Memory B cell (primary cell): ENCODE results near the gene KMT2C.
"Not testable (repeated sequence)": the region's sequence is repeated elsewhere in the genome, so short reads cannot be mapped to it uniquely, and the experiment has no call there.

Experiments
- ATAC-seq: fragments of 150-1000 bp; cut with Tn5 transposase; 2 replicates; pipeline ENCODE4 v1.10.0; 2021; ENCODE audit warnings: low read depth, mild to moderate bottlenecking, moderate library complexity
- DNase-seq, 2 donors: peaks; one replicate each; pipeline ENCODE4 v3.0.0; 2022; ENCODE audit warnings: low spot score in 2 of 2
- H3K27ac Mint-ChIP-seq: one replicate; pipeline ENCODE4 v1.8.0; 2022; ENCODE audit warnings: mild to moderate bottlenecking, moderate library complexity, mixed read lengths
- H3K27me3 Mint-ChIP-seq: one replicate; pipeline ENCODE4 v1.8.0; 2022; ENCODE audit warnings: mixed read lengths
- H3K36me3 Mint-ChIP-seq: one replicate; pipeline ENCODE4 v1.8.0; 2022; ENCODE audit warnings: mild to moderate bottlenecking, mixed read lengths
- H3K4me1 Mint-ChIP-seq: one replicate; pipeline ENCODE4 v1.8.0; 2022; ENCODE audit warnings: mixed read lengths
- H3K4me3 Mint-ChIP-seq: one replicate; pipeline ENCODE4 v1.8.0; 2022; ENCODE audit warnings: mild to moderate bottlenecking, moderate library complexity, mixed read lengths
- H3K9me3 Mint-ChIP-seq: one replicate; pipeline ENCODE4 v1.8.0; 2022; ENCODE audit warnings: mixed read lengths

The KMT2C gene

DNA sequence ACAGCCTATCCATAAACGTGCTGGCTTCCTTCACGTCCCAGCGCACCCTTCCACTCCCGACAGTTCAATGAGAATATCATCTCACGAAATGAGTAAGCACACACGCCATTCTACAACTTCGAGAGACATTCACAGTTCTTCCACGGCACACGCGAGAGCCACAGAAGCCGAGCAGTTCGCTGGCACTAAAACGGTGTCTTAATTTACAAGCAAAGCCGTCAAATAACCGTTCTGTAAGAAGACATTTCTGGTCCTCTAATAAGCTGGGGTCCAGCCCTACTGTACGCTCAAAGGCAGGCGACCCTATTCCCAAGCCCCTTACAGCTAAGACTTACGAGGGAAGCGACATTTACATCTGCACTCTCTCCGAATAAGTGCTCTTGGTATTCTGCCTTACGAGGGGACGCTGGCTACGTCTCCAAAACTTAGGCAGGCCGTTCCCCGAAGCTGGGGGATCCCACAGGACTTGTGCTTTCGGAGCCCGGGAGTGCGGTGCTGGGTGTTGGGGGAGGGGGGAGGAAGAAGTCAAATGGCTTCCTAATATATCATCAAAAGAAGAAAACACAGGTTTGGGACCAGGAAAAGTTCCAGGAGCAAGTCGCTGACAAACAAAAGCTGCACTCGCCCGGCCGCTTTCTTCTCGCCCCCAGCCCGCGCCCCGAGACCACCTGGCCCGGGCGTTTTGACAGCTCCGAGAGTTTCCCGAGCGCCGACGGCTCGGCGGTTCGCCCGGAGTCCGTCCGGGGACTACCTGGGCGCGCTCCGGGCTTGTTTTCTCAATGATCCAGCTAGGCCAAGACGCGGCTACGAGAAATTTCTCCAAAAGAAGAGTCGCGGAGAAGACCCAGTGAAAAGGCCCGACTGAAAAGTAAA is 1.1 kb downstream of the KMT2C start:
- Mint-ChIP-seq H3K27ac (peak overlapping the region; percentile 83), H3K4me1 (peaks cover 20% of the 10 kb centered on the region), H3K4me3 (peak overlapping the region; percentile 82)
- not testable (repeated sequence) for H3K27me3 Mint-ChIP-seq, H3K36me3 Mint-ChIP-seq, H3K9me3 Mint-ChIP-seq, ATAC-seq
- DNase-seq: peak; percentile 5 to 32

DNA sequence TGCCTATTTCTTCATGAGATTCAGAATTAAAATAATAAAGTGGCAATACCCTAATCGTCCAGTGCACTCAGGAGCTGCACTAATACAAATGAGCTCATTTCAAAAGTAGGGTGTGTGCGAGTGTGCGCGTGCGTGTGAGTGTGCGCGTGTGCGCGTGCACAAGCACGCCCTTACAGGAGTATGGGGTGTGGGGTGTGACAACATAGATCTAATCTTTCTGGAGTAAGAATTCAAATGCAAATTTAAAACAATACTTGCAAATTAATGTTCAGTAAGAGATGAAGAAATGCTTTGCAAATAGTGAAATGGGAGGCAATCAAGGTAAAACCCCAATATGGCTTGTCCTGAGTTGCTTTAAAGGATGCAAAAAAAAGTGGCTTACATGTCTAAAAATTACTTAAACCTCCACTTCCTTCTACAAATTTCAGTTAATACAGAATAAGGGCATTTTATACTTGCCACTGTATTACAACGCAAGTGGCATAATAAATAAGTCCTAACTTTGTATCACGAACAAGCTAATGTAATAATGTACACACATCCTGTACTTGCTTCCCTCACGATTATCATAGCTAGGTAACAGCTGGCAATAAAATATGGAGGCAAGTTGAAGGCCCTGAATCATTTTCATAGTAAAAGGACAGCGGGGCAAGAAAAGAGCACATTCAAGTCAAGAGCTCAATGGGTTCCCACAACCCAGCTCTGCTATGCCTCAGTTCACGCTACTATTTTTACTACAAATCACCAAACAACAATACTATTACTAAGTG is 1.9 kb downstream of the KMT2C start:
- H3K9me3 Mint-ChIP-seq, H3K36me3 Mint-ChIP-seq, H3K27me3 Mint-ChIP-seq: not testable (repeated sequence)
- Mint-ChIP-seq H3K4me1 (peaks cover 25% of the 10 kb centered on the region), H3K27ac (peak overlapping the region; percentile 83), H3K4me3 (peak overlapping the region; percentile 82)
- DNase-seq: peak; percentile 66 to 72
- ATAC-seq: peak; percentile 57

- not testable (repeated sequence) for H3K36me3 Mint-ChIP-seq, DNase-seq, H3K27me3 Mint-ChIP-seq, ATAC-seq, H3K27ac Mint-ChIP-seq, H3K4me3 Mint-ChIP-seq, H3K9me3 Mint-ChIP-seq
- peaks cover 30% of the 10 kb centered on the region for H3K4me1 Mint-ChIP-seq
These were observed 3.1 kb downstream of the KMT2C start for GRCh38 chr7:152432735-152433134.

GRCh38 chr7:152430854-152431253 is 4.9 kb downstream of the KMT2C start:
- H3K27me3 Mint-ChIP-seq: no peaks in the 10 kb centered on the region
- H3K9me3 Mint-ChIP-seq: no peaks in the 10 kb centered on the region
- H3K4me3 Mint-ChIP-seq: no peak overlapping the region
- ATAC-seq (no peak), DNase-seq (no peak)
- H3K4me1 Mint-ChIP-seq: peaks cover 29% of the 10 kb centered on the region
- H3K36me3 Mint-ChIP-seq: no peaks in the 10 kb centered on the region
- H3K27ac Mint-ChIP-seq: peak overlapping the region; percentile 50

- not testable (repeated sequence) for ATAC-seq, DNase-seq, H3K36me3 Mint-ChIP-seq, H3K4me3 Mint-ChIP-seq, H3K9me3 Mint-ChIP-seq, H3K27ac Mint-ChIP-seq, H3K27me3 Mint-ChIP-seq
- H3K4me1 Mint-ChIP-seq: peaks cover 35% of the 10 kb centered on the region
These were observed 5.7 kb downstream of the KMT2C start for GRCh38 chr7:152430118-152430517.

DNA sequence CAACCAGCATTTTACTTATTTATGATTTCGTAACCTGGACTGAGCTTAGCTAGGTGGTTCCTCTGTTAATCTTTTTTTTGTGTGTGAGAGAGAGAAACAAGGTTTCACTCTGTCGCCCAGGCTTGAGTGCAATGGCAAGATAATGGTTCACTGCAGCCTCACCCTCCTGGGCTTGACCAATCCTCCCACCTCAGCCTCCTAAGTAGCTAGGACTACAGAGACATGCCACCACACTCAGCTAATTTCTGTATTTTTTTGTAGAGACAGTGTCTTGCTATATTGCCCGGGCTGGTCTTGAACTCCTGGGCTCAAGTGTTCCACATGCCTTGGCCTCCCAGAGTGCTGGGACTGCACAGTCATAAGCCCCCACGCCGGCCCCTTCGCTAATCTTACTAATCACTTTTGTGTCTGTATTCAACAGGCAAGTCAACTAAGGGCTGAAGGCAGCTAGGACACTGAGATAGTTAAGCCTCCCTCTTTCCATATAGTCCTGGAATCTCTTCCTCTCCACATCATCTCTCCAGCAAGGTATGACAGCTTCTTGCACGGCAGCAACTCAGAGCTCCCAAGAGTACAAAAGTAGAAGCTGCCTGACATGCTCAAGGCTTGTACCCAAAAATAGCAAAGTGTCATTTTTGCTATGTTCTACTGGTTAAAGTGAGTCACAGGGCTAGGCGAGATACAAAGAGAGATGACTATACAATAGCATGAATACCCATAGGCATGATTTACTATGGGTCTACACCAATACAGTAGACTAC is 11.3 kb downstream of the KMT2C start:
- Mint-ChIP-seq H3K27ac (peak overlapping the region; percentile 20), H3K27me3 (no peaks in the 10 kb centered on the region), H3K36me3 (peaks cover 19% of the 10 kb centered on the region), H3K9me3 (peaks cover 2% of the 10 kb centered on the region), H3K4me3 (peak overlapping the region; percentile 24), H3K4me1 (peaks cover 41% of the 10 kb centered on the region)
- ATAC-seq (no peak), DNase-seq (no peak)

GRCh38 chr7:152423991-152424347 is 11.8 kb downstream of the KMT2C start:
- Mint-ChIP-seq H3K27ac (no peak overlapping the region), H3K36me3 (peaks cover 19% of the 10 kb centered on the region), H3K9me3 (peaks cover 2% of the 10 kb centered on the region), H3K4me3 (no peak overlapping the region), H3K27me3 (no peaks in the 10 kb centered on the region), H3K4me1 (peaks cover 41% of the 10 kb centered on the region)
- ATAC-seq: no peak
- no peak for DNase-seq

DNA sequence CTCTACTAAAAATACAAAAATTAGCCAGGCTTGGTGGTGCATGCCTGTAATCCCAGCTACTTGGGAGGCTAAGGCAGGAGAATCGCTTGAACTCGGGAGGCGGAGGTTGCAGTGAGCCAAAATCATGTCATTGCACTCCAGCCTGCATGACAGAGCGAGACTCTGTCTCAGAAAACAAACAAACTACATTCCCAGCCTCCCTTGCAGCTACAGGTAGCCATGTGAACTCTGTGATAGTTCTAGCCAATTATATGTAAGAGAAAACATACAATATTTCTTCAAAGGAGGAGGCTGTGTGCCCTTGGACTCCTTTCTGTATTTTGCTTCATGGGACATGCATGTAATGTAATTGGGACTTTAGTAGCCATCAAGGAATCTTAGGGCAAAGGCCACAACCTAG is 12.6 kb downstream of the KMT2C start:
- peaks cover 19% of the 10 kb centered on the region for H3K36me3 Mint-ChIP-seq
- not testable (repeated sequence) for H3K4me3 Mint-ChIP-seq, H3K27ac Mint-ChIP-seq, H3K9me3 Mint-ChIP-seq, ATAC-seq, H3K27me3 Mint-ChIP-seq, DNase-seq
- peaks cover 38% of the 10 kb centered on the region for H3K4me1 Mint-ChIP-seq

GRCh38 chr7:152420950-152421349 is 14.9 kb downstream of the KMT2C start:
- not testable (repeated sequence) for ATAC-seq, DNase-seq, H3K27ac Mint-ChIP-seq, H3K27me3 Mint-ChIP-seq, H3K4me3 Mint-ChIP-seq, H3K9me3 Mint-ChIP-seq
- H3K4me1 Mint-ChIP-seq: peaks cover 33% of the 10 kb centered on the region
- H3K36me3 Mint-ChIP-seq: peaks cover 22% of the 10 kb centered on the region

DNA sequence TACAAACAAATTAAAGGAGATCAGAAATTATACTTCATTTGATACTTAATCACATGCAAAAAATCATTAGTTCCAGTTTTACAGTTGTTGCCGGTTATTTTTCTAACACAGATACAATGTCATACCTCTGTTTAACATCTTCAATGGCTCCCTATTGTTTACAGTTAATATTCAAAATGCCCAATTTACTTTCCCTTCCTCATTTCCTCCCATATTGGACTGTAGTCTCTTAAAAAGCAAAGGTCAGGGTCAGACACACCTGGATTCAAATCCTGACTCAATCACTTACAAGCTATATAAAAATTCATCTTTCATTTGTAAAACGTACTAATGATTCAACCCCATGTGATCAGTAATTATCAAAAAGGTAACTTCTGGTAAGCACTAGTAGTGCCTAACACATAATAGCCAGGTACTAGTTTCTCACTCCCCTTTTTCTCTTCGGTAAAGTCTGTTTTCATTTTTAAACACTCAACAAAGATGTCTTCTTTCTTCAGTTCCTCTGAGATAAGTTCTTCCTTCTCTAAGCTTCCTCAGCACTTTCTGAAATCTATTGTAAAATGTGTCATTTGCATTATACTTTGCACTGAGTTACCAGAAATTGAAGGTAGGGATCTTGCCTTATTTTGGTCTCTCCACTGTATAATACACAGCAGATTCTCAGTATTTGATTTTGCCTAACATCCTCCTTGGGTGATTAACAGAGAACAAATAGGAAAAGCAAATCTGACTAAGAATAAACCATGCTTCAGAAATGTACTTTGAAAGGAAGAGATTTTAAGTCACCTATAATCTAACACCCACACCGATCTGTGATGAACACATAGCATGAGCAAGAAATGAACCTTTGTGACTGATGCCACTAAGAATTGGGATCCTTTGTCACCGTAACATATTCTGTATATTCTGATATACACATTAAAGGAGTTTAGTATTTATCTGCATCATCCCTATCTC is 16.1 kb downstream of the KMT2C start:
- ATAC-seq: peak; percentile 70
- Mint-ChIP-seq H3K9me3 (peaks cover 2% of the 10 kb centered on the region), H3K4me1 (peaks cover 24% of the 10 kb centered on the region), H3K36me3 (peaks cover 21% of the 10 kb centered on the region), H3K4me3 (peak overlapping the region; percentile 49), H3K27ac (peak overlapping the region; percentile 85), H3K27me3 (no peaks in the 10 kb centered on the region)
- no peak for DNase-seq

GRCh38 chr7:152414779-152415178 is 21.0 kb downstream of the KMT2C start:
- Mint-ChIP-seq H3K4me3 (no peak overlapping the region), H3K9me3 (no peaks in the 10 kb centered on the region), H3K27me3 (no peaks in the 10 kb centered on the region), H3K4me1 (peaks cover 17% of the 10 kb centered on the region), H3K36me3 (peaks cover 4% of the 10 kb centered on the region), H3K27ac (no peak overlapping the region)
- DNase-seq: no peak
- no peak for ATAC-seq

DNA sequence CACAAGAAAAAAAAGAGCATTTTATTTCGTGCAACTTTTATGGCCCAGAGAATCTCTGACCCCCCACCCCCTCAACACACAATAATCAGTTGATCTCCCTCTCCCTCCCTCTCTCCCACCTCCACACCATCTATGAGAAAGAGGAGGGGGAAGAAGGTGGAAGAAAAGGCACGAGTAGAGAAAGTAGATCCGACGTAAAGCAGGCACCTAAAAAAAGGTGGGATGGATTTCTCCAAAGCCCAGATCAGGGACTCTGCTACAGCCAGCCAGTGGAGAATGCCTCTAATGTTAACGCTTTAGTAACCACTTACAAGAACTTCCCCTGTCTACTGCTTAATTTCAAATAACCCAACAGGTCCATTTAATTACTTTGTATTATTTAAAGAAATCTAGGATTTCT is 24.4 kb downstream of the KMT2C start:
- no peak for ATAC-seq
- Mint-ChIP-seq H3K4me1 (peaks cover 9% of the 10 kb centered on the region), H3K27me3 (no peaks in the 10 kb centered on the region), H3K9me3 (peaks cover 2% of the 10 kb centered on the region), H3K36me3 (no peaks in the 10 kb centered on the region), H3K27ac (no peak overlapping the region), H3K4me3 (no peak overlapping the region)
- DNase-seq: no peak

- H3K36me3 Mint-ChIP-seq: no peaks in the 10 kb centered on the region
- peaks cover 3% of the 10 kb centered on the region for H3K4me1 Mint-ChIP-seq
- DNase-seq: no peak
- H3K4me3 Mint-ChIP-seq: no peak overlapping the region
- peaks cover 4% of the 10 kb centered on the region for H3K9me3 Mint-ChIP-seq
- no peak for ATAC-seq
- H3K27me3 Mint-ChIP-seq: no peaks in the 10 kb centered on the region
- H3K27ac Mint-ChIP-seq: no peak overlapping the region
These were observed 29.3 kb downstream of the KMT2C start for GRCh38 chr7:152406491-152406890.
